ENCODE data around the gene GNG8.

Gene GNG8

GRCh38 chr19:46601318-46602224, 34.4 kb downstream of the GNG8 start, which contains the start of gene CALM3:
TSS of gene CALM3 (plus strand) at chr19:46601330. CDS start at chr19:46601435, 105 bp downstream.
- no peak for DNase-seq (ENCODE audit: low spot score)

GRCh38 chr19:46600384-46601317, 35.4 kb downstream of the GNG8 start:
- peak; percentile 94 for DNase-seq (ENCODE audit: low spot score)

GRCh38 chr19:46599716-46600373, 36.2 kb downstream of the GNG8 start:
- no peak for DNase-seq (ENCODE audit: low spot score)

GRCh38 chr19:46598372-46598917, 37.6 kb downstream of the GNG8 start:
- DNase-seq (ENCODE audit: low spot score), result no peak

GRCh38 chr19:46596008-46596407, 40.0 kb downstream of the GNG8 start:
- DNase-seq (ENCODE audit: low spot score), result no peak

- no peak for DNase-seq (ENCODE audit: low spot score)
These were observed 44.1 kb downstream of the GNG8 start for GRCh38 chr19:46591870-46592269.

- no peak for DNase-seq (ENCODE audit: low spot score)
These were observed 44.7 kb downstream of the GNG8 start for GRCh38 chr19:46591254-46591653.

GRCh38 chr19:46587861-46588260, 48.1 kb downstream of the GNG8 start:
- no peak for DNase-seq (ENCODE audit: low spot score)

- DNase-seq (ENCODE audit: low spot score), result no peak
These were observed 49.7 kb downstream of the GNG8 start for GRCh38 chr19:46586294-46586693.

- no peak for DNase-seq (ENCODE audit: low spot score)
These were observed 50.5 kb downstream of the GNG8 start for GRCh38 chr19:46585539-46585938.

All from pons (tissue), 1 donor.